ENCODE measurements around the gene ACO2.

ACO2 gene

GRCh38 chr22:41528132-41528766 is 59.3 kb downstream of the ACO2 start:
- DNase-seq (ENCODE audit: insufficient read length, low spot score) (no peak), FAIRE-seq (no peak)
- TF ChIP-seq POLR2A (IDR thresholded peaks at IDR 0.05; ENCODE audit: low read depth, low read length) = 0 out of 2 replicates have a peak, but pooled peaks have one; percentile 17
- 0 out of 2 replicates have a peak, but pooled peaks have one; percentile 23 for TF ChIP-seq POLR2AphosphoS5 (IDR thresholded peaks at IDR 0.05; ENCODE audit: low read depth, low read length)
- no peak for TF ChIP-seq SPI1 (IDR thresholded peaks at IDR 0.05; ENCODE audit: low read depth, low read length)

GRCh38 chr22:41528938-41529561 is 60.1 kb downstream of the ACO2 start:
- FAIRE-seq = no peak
- TF ChIP-seq POU2F2 (IDR thresholded peaks at IDR 0.05; ENCODE audit: low read depth, low read length) = no peak
- no peak for TF ChIP-seq POLR2A (IDR thresholded peaks at IDR 0.05; ENCODE audit: low read depth, low read length)
- no peak for TF ChIP-seq TAF1 (IDR thresholded peaks at IDR 0.05; ENCODE audit: low read depth, low read length)
- TF ChIP-seq PAX5 (IDR thresholded peaks at IDR 0.05; ENCODE audit: insufficient read depth, low read length, severe bottlenecking) = no peak
- TF ChIP-seq POLR2AphosphoS5 (IDR thresholded peaks at IDR 0.05; ENCODE audit: low read depth, low read length) = no peak
- TF ChIP-seq SPI1 (IDR thresholded peaks at IDR 0.05; ENCODE audit: low read depth, low read length) = no peak
- DNase-seq (ENCODE audit: insufficient read length, low spot score) = no peak

- no peak for TF ChIP-seq SPI1 (IDR thresholded peaks at IDR 0.05; ENCODE audit: low read depth, low read length)
- 0 out of 2 replicates have a peak, but pooled peaks have one; percentile 10 for TF ChIP-seq POLR2AphosphoS5 (IDR thresholded peaks at IDR 0.05; ENCODE audit: low read depth, low read length)
- DNase-seq (ENCODE audit: insufficient read length, low spot score) (no peak), FAIRE-seq (no peak)
These were observed 62.2 kb downstream of the ACO2 start for GRCh38 chr22:41530890-41531714.

- FAIRE-seq (no peak), DNase-seq (ENCODE audit: insufficient read length, low spot score) (no peak)
- TF ChIP-seq POLR2AphosphoS5 (IDR thresholded peaks at IDR 0.05; ENCODE audit: low read depth, low read length) = no peak
- no peak for TF ChIP-seq PAX5 (IDR thresholded peaks at IDR 0.05; ENCODE audit: insufficient read depth, low read length, severe bottlenecking)
- no peak for TF ChIP-seq TAF1 (IDR thresholded peaks at IDR 0.05; ENCODE audit: low read depth, low read length)
- TF ChIP-seq POLR2A (IDR thresholded peaks at IDR 0.05; ENCODE audit: low read depth, low read length) = no peak
- no peak for TF ChIP-seq POU2F2 (IDR thresholded peaks at IDR 0.05; ENCODE audit: low read depth, low read length)
- no peak for TF ChIP-seq SPI1 (IDR thresholded peaks at IDR 0.05; ENCODE audit: low read depth, low read length)
These were observed 63.0 kb downstream of the ACO2 start for GRCh38 chr22:41531715-41532477.

GRCh38 chr22:41532908-41533825 is 64.2 kb downstream of the ACO2 start:
- DNase-seq (ENCODE audit: insufficient read length, low spot score) (peak; percentile 81), FAIRE-seq (peak; percentile 95)
- no peak for TF ChIP-seq POLR2AphosphoS5 (IDR thresholded peaks at IDR 0.05; ENCODE audit: low read depth, low read length)

GRCh38 chr22:41534219-41534618 is 65.3 kb downstream of the ACO2 start:
- no peak for DNase-seq (ENCODE audit: insufficient read length, low spot score)

GRCh38 chr22:41535244-41535643 is 66.3 kb downstream of the ACO2 start:
- FAIRE-seq = no peak
- no peak for TF ChIP-seq TAF1 (IDR thresholded peaks at IDR 0.05; ENCODE audit: low read depth, low read length)
- no peak for TF ChIP-seq SPI1 (IDR thresholded peaks at IDR 0.05; ENCODE audit: low read depth, low read length)
- no peak for TF ChIP-seq POLR2AphosphoS5 (IDR thresholded peaks at IDR 0.05; ENCODE audit: low read depth, low read length)
- TF ChIP-seq PAX5 (IDR thresholded peaks at IDR 0.05; ENCODE audit: insufficient read depth, low read length, severe bottlenecking) = no peak
- TF ChIP-seq POU2F2 (IDR thresholded peaks at IDR 0.05; ENCODE audit: low read depth, low read length) = no peak
- no peak for TF ChIP-seq POLR2A (IDR thresholded peaks at IDR 0.05; ENCODE audit: low read depth, low read length)
- DNase-seq (ENCODE audit: insufficient read length, low spot score) = no peak

More at GRCh38 chr22:41534219-41534618, 65.3 kb downstream of the ACO2 start:
- no peak for FAIRE-seq
- no peak for TF ChIP-seq PAX5 (IDR thresholded peaks at IDR 0.05; ENCODE audit: insufficient read depth, low read length, severe bottlenecking)
- TF ChIP-seq POLR2AphosphoS5 (IDR thresholded peaks at IDR 0.05; ENCODE audit: low read depth, low read length) = 0 out of 2 replicates have a peak, but pooled peaks have one; percentile 38

GRCh38 chr22:41537203-41537602 is 68.3 kb downstream of the ACO2 start:
- DNase-seq (ENCODE audit: insufficient read length, low spot score) (no peak), FAIRE-seq (no peak)
- TF ChIP-seq POU2F2 (IDR thresholded peaks at IDR 0.05; ENCODE audit: low read depth, low read length) = no peak
- TF ChIP-seq TAF1 (IDR thresholded peaks at IDR 0.05; ENCODE audit: low read depth, low read length) = no peak
- TF ChIP-seq POLR2A (IDR thresholded peaks at IDR 0.05; ENCODE audit: low read depth, low read length) = no peak
- TF ChIP-seq SPI1 (IDR thresholded peaks at IDR 0.05; ENCODE audit: low read depth, low read length) = no peak
- no peak for TF ChIP-seq PAX5 (IDR thresholded peaks at IDR 0.05; ENCODE audit: insufficient read depth, low read length, severe bottlenecking)
- TF ChIP-seq POLR2AphosphoS5 (IDR thresholded peaks at IDR 0.05; ENCODE audit: low read depth, low read length) = no peak

GRCh38 chr22:41538583-41538982 is 69.7 kb downstream of the ACO2 start:
- DNase-seq (ENCODE audit: insufficient read length, low spot score) = no peak
- TF ChIP-seq PAX5 (IDR thresholded peaks at IDR 0.05; ENCODE audit: insufficient read depth, low read length, severe bottlenecking) (no peak), POU2F2 (IDR thresholded peaks at IDR 0.05; ENCODE audit: low read depth, low read length) (no peak), POLR2AphosphoS5 (IDR thresholded peaks at IDR 0.05; ENCODE audit: low read depth, low read length) (no peak), POLR2A (IDR thresholded peaks at IDR 0.05; ENCODE audit: low read depth, low read length) (no peak), TAF1 (IDR thresholded peaks at IDR 0.05; ENCODE audit: low read depth, low read length) (no peak), SPI1 (IDR thresholded peaks at IDR 0.05; ENCODE audit: low read depth, low read length) (no peak)
- no peak for FAIRE-seq
